Right lung (tissue), 10 donors: ENCODE data around the gene PON1. TPM values are rescaled to one million over a fixed set of nuclear protein-coding genes. Genes with fewer than 3 reads are reported as not detected.

Experiments used
- DNase-seq, 2 donors: peaks; one replicate each; pipeline ENCODE4 v3.0.0-alpha.2; 2013
- long read RNA-seq, 8 donors: transcript quantifications; one replicate each; lab custom pipeline, GENCODE V29; 2026
- polyA plus RNA-seq, 5 donors: library from polyadenylated mRNA; unstranded; fragments of 120-200 nt; gene quantifications; one replicate each; pipeline versions ENCODE4 v1.2.1 to v1.2.3, GENCODE V29; 2013; ENCODE audit warnings: inconsistent platforms in 1 of 5, low replicate concordance in 1 of 5; ENCODE audit not compliant: insufficient read length in 5 of 5, insufficient read depth in 1 of 5

PON1 gene
- 1 to 10 TPM in 1 of 5 donors, under 1 TPM in 4; 0.45 to 1.2 (median 0.62) TPM for polyA plus RNA-seq
- long read RNA-seq, donor 1: 0 reads
- long read RNA-seq, donor 2: 0 reads
- long read RNA-seq, donor 3: 0 reads
- long read RNA-seq, donor 4: 0 reads
- long read RNA-seq, donor 5: 0 reads
- long read RNA-seq, donor 6: 0 reads
- long read RNA-seq, donor 7: 0 reads
- long read RNA-seq, donor 8: 0 reads

DNA sequence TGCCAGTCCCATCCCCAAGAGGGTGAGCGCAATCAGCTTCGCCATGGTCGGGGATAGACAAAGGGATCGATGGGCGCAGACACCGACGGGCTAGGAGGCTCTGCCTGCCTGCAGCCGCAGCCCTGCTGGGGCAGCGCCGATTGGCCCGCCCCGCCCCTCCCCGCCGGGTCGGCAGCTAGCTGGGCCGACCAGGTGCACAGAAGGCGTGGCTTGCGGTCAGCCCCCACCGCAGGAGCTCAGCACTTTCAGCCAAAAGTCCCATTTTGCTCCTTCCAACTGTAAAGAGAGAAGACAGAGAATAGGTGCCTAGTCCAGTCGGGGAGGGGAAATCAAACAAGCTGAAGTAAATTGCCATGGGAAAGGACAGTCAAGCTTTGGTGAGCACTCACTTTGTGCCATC is at the start of gene PON1:
Gene PON1, minus strand, starts transcription at position 102 of the 400 bp plus-strand sequence. Its CDS starts 57 bp downstream, at position 45.
- no peak for DNase-seq

DNA sequence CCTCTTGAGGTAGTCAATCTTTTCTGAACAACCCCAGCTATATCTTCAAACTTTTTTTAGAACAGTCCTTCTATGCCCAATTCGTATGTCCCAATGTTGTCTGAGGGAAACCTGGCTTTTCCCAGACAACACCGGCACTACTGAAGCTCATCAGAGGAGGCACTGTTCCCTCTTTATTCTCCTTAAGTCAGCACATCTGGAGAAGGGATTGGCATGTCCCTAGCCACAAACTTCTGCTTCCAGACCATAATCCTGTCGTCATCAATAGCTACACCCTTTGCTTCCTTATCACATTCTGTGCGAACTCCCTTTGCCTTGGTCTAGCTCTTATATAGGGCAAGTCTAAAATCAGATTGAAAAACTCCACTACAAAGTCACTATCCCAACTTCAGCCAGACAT is 49.0 kb upstream of the PON1 start:
- DNase-seq: no peak

DNA sequence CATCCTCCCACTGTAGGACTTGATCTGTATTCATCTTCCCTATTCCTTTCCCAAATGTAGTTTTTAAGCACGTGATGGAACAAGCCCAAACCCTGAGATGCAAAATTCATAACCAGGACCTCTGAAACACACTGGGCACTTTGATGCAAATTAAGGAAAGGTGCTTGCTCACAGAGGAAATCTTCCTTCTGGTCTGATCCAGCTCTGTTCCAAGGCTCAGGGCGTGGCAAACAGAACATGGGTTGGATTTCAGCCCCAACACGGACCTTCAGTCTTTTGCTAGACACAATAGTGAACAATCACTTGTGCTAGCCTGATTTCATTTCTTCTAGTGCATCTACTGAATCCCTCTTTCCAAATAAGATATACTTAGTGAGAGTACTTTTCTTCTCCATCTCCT is 43.9 kb upstream of the PON1 start:
- DNase-seq: no peak

DNA sequence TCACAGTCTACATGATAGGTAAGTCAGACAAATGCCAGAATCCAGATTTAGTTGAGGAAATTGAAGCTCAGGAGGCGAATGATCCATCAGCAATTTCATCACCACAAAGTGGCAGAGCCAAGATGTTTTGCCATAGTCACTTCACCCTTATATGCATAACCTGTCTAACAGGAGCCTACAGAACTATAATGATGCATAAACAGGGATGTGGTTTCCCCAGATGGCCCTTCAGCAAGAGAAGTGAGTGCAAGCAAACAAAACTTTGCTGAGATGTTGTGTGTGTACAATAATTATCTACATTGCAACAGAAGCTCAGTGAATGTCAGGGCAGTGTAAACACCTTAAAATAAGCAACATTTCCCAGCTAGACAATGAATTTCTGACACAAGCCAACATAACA is 43.3 kb upstream of the PON1 start:
- no peak for DNase-seq

DNA sequence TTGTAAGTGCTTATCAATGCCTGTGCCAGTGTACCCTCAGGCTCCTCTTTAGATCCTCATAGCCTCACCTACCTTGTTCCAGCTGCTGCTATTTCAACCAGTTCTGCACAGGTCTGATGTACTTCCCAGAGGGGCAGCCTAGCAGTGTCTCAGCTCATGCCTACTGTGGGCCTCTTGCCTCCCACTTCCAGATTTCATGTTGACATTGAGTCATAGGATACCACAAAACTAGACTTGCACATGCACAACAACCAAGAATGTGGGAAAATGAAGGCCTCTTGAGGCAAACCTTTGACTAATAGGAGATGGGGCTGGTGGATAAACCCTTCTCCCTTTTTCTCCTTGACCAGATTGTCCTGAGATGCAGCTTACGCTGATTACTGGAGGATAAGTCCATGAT is 40.8 kb upstream of the PON1 start:
- no peak for DNase-seq

DNA sequence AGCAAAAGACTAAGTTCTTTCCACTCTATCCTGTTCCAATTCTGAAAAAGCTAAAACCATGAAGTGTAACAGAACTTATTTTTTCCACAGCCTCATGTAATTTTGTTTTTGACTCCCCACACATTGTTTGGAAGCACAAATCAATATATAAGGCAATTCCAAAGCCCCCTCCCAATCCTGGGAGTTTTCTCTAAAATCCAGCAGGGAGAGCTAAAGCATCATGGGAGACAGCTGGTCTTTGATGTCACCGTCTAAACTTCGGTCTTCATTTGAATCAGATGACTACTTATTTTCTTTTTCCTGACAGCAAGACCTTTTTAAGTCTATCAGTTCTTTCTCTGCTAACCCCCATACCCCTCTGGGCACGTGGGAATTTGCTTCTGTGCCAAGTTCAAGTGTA is 33.3 kb upstream of the PON1 start:
- DNase-seq: no peak

DNA sequence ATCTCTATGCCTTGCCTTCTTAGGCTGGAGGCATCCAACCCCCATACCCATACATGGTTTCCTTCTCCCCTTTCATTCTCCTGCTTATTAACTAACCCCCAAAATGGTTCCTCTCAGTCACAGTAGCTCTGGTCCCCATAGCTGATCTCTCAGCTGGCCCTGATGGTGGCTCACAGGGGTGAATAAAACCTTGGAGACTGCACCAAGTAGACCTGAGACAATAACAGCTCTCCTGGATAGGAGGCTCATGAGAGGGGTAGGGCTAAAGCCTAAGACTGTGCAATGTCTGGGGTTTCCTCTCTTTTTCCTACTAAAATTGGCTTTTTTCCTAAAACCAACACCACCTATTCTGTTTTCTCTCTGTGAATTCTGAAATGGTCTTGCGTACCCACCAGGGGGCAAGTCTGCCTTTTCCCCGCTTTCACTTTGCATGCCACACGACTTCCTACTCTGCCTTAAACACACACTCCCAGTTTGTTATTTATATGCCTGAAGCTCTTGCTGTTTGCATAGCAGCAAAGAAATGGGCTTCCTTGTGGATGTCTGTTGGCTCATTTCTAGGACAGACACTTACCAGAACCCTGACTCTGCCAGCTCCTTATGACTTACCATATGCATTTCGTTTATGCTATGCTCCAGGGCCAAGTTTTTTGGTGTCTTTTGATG is 18.4 kb upstream of the PON1 start:
- no peak for DNase-seq

DNA sequence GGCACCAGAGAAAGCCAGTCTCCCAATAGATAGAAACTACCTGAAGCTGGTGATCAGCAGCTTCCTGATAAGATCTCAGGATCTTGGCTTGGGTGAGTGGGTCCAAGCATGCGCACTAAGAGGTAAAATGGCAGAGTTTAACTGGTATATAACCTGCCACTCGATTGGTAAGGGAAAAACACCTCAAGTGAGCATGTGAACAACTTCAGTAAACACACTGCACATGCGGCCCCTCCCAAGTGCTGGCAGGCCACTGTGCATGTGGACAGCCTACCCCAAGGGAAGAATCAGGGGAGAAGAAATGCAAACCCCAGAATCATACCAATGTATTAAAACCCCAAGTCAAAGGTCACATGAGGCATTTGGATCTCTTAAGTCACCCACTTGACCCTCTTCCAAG is 17.7 kb upstream of the PON1 start:
- no peak for DNase-seq

DNA sequence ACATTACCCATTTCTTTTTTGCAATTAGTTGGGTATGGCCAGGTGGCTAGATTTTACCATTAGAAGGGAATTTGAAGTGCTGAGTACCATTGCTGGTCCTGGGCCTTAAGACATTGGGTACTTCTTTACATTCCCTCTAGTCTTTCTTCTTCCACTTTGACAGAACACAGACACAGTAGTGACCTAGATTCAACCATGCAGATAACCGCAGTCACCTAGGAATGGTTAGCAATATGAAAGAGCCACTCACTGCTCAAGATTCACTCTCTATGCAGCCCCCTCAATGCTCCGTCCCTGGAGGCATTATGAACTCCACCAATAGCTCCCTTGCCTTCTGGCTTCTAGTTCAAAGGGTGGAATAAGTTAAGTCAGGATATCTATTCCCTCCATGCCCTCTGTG is 16.2 kb upstream of the PON1 start:
- no peak for DNase-seq

DNA sequence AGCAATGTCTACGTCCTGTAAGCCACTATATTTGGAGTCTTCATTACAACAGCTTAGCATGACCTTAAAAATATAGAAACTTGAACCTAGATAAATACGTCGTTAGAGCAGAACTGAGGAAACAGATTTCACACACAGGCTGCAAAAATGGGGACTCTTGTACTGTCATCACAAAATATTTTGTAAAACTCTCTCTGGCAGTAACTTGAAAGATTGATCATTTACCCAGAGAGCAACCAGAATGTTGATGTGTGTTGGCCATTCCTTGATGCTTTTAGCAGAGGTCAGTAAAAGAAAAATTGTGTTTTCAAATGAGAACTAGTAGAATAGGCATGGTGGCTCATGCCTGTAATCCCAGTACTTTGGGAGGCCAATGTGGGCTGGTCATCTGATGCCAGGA is 14.5 kb upstream of the PON1 start:
- DNase-seq: no peak

DNA sequence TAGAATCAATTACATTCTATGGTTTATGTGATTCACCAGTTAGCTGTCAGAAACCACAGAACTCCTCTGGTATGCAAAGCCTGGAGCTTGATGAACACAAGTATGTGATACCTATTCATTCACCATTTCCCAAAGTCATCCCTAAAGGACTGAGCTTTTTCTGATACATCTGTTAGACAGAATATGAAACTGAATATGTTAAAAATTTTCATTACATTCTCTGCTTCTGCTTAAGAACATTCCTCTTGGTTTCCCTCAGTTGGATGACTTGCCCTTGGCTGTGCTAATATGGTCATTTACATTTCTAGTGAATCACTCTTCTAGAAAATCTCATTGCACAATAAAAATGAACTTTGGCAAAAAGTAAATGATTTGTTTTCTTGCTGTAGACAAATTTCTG is 10.8 kb upstream of the PON1 start:
- no peak for DNase-seq

DNA sequence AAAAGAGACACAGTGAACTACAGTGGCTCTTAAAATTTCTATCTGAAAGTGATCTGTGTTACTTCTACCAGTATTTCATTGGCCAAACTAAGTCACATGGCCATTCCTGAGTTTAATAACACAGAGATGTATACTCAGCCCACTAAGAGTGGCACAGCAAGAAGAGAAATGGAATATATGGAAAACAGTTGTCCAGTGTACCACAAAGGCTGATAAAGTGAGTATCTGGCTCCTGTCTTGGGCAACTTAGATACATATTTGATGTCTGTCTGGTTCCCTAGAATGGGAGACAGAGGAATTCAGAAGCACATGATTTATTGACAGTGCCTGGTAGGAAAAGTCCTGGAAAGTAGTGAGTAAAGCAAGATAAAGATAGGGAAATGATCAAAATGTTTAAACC is 10.1 kb upstream of the PON1 start:
- no peak for DNase-seq

DNA sequence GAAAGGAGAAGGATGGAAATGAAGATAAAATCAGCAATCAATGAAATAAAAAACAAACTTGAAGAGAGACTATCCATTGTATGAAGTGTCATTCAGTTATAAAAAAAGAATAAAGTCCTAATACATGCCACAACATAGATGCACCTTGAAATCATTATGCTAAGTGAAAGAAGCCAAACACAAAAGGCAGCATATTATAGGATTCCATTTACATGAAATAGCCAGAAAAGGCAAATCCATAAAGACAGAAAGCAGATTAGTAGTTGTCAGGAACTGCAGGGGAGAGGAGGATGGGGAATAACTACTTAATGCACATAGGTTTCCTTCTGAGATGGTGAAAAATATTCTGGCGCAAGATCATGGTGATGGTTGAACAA is 6.6 kb upstream of the PON1 start:
- no peak for DNase-seq

DNA sequence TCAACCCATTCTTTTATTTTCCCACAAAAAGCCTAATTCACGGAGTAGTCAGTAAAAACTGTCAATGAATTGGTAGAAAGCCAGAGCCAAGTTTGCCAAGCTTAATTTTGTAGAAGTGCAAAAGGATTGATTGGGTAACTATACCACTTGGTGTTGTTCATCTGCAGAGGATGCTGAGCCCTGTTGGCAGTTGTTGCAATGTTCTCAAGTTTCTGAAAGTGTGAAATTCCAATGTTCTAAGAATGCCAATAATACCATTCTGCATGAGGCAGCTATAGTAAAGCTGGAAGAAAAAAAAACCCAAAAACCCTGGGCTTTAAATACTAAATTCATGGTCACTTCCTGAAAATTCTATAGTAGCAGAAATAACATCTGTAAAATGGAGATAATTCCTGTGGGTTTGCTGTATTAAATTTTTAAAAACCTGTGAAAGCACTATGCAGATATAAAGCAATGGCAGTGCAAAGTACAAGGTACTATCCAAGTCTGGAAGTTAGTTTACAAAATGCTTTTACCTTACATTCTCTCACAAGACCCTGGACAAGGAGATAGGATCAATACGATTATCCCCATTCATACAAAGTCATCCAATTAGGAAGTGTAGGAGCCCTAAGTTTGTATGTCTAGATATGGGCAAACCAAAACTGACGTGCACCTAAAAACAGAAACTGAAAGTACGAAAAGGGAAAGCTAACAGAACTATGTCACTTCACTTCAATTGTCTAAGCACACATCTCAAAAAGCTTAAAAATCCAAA is 6.0 kb upstream of the PON1 start:
- DNase-seq: no peak

DNA sequence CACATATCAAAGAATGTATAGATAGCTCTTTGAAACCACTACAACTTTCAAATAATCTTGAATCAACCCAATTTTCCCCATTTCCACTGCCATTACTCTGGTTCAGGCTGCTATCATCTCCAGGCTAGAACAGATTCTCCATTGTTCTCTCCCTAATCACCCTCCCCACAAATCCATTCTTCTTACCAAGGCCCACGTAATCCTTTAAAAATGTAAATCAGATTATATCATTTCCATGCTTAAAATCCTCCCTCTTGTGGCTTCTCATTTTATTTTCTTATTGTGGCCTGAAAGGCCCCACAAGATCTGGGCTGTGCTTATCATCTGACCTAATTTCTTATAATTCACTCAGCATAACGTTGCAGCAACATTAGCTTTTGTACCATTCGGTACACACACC is 3.0 kb upstream of the PON1 start:
- DNase-seq: no peak

DNA sequence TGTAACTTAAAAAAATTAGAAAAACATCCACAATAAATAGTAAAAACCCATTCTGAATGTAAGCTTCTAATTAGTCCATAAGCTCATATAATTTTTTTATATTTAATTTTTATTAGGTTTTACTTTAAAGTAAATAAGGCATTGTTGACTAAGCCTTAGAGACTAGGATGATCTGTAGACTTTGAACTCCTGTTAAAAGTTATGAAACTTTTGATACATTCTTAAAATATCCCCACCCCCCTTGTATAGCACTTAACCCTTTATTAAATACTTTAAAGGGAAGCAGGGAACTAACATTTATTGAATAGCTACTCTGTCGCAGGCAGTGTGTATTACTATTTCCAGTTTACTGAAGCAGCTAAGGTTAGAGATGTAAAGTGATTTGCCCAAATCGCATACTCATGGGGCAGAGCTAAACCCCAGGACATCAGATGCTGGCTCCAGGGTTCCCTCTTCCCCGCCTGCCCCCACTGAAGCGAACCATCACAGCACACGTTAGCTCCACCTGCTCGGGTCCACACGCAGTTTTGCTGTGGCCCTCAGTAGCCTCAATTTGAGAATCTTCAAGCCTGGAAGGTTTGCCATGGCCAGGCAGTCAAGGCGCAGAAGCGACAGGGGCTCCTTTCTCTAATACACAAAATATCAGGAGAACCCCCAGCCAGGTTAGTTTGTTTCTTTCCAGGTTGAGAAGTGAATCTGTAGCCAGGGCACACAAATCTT is 762 bp downstream of the PON1 start:
- no peak for DNase-seq

DNA sequence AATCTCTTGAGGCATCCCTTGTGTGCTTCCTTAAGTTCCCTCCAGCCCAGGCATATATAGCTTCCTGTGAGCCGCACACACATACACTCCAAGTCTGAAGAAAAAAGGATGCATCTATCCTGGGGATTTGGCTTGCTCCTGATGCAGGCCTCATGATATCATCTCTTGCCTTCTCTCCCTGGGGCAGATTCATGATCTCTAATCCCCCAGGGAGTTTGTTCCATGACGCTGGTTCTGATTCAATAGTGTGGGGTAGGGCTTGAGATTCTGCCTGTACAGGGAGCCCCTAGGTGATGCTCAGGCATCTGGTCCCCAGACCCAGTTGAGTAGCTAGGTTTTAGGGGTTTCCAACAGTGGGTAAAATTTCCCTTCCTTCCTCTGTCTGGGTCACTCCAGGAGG is 1.5 kb downstream of the PON1 start:
- no peak for DNase-seq

DNA sequence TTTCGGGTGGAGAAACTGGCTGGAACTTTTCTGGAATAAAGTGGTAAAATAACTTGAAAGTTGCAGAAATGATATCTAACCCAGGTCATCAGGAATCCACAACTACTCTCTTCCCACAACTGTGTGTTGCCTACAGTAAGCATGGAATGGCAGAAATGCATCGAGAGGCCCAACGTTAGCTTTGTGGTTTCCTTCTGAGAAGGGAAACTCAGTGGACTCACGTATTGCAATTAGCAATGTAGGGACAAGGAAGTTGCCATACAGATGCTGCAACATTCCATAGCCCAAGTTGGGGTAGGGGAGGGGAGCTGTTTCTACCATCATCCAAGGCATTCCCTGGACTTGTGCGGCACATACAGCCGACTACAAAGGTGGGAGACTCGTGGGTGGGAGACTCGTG is 1.9 kb downstream of the PON1 start:
- DNase-seq: no peak

DNA sequence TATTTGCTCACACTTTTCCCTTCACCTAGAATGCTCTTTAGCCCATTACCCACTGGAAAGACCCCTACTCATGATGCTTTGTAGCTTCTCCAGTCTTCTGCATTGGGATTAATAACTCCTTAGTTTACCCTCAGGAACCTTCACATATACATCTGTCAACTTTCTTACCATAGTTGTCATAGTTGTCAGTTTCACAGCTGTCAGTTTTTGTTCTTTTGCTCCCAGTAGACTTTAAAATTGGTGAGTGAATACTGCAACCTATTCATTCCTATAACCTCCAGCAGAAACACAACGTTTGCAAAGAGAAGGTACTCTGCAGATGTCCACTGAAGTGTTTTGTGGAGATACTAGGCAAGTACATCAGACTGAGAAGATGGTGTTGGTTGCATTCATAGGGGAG is 2.6 kb downstream of the PON1 start:
- no peak for DNase-seq

DNA sequence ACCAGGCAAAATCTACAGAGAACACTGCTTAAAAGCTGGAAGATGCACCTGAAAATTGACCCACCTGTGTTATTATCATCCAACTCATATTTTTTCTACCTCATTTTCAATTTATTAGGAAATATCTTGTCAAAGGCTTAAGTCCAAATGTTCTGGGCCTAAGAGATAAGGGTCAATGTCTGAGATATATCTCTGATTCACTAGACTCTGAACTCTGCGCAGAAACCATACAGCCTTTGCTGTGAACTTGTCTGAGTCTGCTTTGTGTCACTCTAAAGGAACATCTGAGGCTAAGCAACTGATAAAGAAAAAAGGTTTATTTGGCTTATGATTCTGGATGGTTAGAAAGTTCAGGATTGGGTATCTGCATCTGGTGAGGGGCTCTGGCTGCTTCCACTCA is 3.7 kb downstream of the PON1 start:
- DNase-seq: no peak

DNA sequence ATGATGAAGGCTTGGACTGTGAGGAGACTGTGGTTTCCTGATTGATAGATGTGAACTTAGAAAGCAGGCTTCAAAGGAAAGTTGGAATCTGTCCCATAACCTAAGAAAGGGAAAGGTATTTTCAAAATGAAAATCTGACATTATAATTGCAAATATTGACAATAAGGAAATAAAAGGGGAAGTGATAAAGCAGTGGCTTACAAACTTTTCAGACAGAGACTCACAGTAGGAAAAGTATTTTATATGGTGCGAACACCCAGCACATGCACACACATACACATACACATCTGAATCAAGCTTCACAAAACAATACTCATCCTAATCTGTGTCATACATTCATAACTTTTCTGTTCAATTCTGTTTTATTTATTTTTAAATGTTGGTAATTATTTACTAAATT is 4.8 kb downstream of the PON1 start:
- DNase-seq: no peak

DNA sequence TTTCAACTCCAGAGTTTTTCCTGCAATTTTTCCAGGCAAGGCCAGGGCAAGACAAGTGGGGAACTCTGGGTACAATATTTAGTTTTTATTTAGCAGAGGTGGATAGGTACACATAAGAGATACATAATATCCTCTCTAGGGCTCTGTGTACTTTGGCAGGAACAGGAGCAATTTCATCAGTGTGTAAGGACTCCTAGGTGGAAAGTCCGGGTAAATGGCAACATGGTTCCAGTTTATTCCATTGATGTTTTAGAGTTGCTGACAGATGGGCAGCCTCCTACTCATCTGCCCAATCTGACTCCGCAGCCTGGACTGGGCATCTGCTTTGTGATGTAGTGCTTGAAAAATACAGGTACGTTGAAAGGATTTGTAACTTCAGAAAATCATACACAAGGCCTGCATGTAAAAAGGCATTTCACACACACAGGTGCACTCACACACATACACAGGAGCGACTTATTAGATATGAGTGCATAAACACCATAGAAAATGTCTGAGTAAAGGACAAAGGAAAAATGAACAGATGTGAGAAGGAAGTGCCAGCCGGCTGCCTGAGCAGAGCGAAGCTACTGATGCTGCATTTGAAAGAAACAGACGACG is 5.7 kb downstream of the PON1 start:
- no peak for DNase-seq
